GM10847 (cell line): ENCODE data around the gene ALOXE3.

ENCODE experiments used
- POLR2A ChIP-seq: IDR thresholded peaks from 2 replicates; pipeline ENCODE4 v1.6.1; 2011; ENCODE audit not compliant: insufficient read length; ENCODE audit errors: extremely low read depth

ALOXE3 gene

DNA sequence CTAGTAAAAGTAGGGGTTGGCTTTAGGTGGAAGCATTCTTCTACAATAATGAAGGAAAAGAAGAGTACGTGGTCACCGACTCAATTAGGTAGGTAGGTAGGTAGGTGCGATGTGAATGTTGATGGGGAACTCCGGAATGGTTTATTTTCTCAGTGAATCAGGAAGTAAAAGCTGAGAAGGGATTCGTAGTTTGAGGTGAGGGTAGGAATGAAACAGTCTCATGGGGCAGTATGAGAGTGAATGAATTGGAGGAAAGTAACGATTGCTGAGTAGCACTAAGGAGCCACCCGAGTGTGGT is 20.0 kb upstream of the ALOXE3 start:
- TF ChIP-seq POLR2A = no peak

- TF ChIP-seq POLR2A = no peak
Measured at GRCh38 chr17:8137645-8138373, 19.5 kb upstream of the ALOXE3 start.

DNA sequence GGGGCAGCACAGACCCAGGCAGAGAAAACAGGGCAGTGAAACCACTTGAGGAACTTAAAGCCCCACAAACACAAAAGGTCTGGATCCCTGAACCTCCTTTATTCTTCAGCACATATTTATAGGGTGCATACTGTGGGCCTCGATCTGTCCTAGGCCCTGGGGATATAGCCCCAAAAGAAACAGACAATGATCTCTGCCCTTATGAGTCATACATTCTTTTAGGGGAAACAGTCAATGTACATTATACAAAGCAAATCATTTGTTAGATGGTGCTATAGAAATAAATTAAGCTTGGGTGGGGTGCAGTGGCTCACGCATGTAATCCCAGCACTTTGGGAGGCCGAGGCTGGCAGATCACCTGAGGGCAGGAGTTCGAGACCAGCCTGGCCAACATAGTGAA is 15.6 kb upstream of the ALOXE3 start:
- no peak for TF ChIP-seq POLR2A

DNA sequence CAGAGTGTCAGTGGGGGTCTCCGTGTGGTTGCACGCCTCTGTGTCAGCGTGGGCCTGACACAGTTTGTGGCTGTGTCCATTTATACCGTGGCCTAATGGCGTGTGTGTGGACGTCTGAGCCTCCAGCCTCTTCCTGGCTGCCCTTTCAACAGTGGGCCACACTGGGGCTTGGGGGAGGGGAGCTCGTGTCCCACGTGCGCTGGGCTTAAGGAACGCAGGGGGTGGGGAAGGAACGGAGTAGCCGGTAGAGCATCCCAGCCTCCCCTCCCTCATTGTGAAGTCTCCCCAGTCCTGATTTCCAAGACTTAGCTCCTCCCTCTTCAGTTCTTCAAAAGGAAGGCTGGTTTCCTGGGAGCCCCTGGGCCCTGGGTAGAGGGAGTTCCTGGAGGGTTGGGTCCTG is 15.1 kb upstream of the ALOXE3 start:
- TF ChIP-seq POLR2A = no peak

DNA sequence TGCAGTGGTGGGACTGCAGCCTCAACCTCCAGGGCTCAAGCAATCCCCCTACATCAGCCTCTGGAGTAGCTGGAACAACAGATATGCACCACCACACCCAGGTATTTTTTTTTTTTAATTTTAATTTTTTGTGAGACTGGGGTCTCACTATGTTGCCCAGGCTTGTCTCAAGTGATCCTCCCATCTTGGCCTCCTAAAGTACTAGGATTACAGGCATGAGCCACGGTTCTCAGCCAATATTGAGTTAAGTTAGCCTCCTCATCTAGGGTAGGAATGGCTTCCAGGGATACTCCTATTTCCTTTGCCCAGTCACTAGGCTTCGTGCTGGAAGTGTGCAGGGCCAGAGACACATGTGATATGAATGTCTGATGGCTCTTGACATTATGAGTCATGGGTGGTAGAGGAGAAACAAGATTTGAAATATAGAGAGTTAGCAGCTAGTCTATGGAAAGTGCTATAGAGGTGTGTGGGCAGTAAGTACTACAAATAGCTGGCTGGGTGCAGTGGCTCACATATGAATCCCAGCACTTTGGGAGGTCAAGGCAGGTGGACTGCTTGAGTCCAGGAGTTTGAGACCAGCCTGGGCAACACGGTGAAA is 13.6 kb upstream of the ALOXE3 start:
- no peak for TF ChIP-seq POLR2A

DNA sequence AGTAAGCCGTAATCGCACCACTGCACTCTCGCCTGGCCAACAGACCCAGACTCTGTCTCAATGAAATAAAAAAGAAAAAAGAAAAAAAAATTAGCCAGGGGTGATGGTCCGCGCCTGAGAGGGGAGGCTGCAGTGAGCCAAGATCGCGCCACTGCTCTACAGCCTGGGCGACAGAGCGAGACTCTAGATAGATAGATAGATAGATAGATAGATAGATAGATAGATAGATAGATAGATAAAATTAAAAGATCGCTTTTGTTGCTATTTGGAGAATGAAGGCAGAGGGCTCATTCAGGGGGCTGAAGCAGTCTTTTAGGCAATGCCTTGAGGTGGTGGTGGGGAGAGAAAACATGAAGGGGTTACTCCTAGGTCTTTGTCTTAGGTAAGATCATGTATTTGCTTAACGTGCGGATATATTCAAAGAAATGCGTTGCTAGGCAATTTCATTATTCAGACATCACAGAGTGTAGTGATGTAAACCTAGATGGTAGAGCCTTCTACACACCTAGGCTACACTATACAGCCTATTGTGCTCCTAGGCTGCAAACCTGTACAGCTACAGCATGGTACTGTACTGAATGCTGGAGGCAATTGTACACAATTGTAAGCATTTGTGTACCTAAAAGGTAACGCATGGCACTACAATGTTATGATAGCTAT is 9.9 kb upstream of the ALOXE3 start:
- TF ChIP-seq POLR2A = no peak

GRCh38 chr17:8126491-8127066 is 8.3 kb upstream of the ALOXE3 start:
- peak; percentile 18 for TF ChIP-seq POLR2A

GRCh38 chr17:8125947-8126490 is 7.7 kb upstream of the ALOXE3 start:
- no peak for TF ChIP-seq POLR2A

DNA sequence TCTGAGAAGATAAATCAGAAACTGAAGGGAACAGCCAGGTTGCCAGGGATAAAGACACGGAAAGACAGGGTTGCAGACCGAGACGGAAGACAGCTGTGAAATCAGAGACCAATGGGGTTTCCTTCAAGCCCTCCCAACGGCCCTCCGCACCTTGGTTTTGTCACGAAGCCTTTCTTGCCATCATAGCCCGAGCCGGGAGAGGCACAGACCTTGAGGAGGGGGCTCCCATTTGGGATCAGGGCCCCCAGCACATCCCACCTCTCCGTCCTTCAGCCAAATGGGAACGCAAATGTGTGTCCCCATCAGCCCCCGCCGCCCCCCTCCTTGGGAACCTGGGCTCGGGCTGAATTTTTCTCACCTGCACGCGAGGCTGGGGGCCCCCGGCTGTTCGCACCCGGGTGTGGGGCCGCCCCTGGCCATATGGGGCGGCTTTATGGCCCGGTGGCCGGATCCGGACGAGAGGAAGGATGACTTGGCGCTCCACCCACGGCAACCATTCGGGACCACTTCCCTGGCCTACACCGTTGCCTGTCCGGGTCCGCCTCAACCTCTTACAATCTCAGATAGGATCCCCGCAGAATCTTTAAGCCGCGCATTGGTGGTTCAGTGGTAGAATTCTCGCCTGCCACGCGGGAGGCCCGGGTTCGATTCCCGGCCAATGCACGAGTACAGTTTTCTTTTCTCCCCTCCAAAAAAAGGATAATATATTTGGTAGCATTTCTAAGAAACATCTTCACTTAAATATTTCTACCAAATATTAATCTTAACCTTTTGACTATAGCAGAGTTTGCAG is 7.0 kb upstream of the ALOXE3 start:
- no peak for TF ChIP-seq POLR2A

DNA sequence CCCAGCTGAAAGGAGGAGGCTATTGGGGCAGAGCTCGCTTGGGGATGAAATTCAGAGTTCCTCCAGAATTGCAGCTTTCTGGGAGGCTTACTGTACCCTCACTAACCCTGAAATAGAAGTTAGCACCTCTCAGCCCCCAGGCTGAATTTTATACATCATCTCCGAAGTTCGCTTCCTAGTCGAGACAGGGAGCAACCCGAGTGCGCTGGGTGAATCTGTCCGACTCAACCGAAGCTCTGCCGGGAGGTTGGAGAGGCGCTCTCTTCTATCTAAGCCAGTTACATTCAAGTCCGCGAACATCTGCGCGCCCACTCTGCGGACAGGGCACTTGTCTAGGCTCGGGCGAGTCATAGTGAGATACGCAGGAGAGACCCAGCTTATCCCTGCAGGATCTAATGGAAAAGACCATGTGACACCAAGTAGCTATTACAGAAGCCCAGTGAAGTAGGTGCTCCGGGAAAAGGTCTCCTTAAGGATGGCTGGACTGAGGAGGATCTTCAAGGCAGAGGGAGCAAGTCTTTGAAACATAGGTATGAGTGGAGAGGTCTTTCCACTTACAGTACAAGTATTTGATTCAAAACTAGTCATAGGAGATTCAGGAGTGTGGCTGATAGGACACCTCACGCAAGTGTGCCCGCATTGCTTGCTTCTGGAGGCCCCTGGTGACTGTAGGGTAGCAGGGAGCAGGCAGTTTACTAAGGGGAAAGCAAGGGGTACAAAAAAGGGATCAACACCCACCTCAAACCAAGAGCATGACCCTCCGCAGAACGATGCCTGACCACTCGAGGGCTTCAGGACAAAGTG is 6.2 kb upstream of the ALOXE3 start:
- no peak for TF ChIP-seq POLR2A

DNA sequence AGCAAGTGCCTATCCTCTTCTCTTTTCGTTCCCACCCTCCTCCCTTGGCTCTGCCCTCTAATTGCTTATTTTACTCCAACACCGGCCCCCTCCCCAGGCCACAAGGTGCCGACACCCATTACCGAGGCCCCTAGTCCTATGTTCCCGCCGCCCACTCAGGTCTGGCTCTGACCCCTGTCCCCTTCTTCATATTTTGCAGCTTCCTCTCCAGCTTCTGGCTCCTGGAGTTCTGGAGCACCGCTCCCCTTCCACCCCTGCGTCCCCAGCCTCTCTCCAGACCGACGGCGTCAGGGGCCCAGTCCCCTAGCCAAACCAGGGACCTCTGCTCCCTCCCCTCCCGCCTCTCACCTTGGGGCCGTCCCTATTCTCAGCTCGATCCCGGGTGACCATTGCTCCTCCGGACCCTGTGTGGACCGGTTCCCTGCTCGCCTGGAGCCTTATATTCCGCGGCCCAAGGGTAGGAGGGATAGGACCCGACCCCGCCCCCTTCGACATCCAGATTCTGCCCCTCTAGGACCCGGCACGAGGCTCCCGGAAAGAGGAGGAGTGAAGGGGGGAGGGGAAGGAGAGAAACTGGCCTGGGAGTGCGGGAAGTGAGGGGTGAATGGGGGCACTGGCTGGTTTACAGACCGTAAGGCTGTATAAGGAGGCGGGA is 5.5 kb upstream of the ALOXE3 start, which contains the start of gene HES7:
HES7 (minus strand) TSS at position 412 of the 655 bp plus-strand sequence; CDS start at position 390, 22 bp downstream.
- no peak for TF ChIP-seq POLR2A

DNA sequence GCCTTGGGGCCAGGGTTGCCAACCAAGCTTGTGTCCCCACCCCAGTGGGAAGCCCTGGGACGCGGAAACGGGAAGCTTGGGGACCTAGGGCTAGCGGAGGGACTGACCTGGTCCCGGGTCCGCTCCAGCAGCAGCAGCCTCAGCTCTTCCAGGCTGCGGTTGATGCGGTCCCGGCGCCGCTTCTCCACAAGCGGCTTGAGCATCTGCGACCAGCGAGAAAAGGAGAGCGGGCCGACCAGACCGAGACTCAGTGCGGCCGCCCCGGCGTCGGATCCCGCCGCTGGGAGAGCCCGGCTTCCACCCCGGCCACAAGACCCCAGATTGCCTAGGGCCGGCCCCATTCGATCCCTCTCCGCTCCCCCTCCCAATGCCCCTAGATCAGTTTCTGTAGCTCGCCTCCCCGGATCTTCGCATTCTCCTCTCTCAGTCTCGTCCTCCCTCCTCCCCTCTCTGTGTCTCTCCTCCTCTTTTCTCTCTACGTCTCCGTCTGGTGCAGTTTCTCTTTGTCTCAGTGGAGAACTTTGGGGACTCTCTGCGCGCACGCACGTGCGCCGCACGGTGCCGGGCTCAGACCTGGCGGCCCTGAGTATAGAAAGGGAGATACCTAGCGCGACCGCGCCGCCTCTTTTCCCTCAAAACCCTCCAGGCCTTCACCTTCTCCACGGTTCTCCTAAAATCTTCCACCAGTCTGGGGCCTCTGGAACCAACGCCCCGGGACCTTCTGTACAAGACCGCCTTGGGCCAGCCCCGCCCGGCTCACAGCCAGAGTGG is 4.8 kb upstream of the ALOXE3 start:
- TF ChIP-seq POLR2A = no peak

DNA sequence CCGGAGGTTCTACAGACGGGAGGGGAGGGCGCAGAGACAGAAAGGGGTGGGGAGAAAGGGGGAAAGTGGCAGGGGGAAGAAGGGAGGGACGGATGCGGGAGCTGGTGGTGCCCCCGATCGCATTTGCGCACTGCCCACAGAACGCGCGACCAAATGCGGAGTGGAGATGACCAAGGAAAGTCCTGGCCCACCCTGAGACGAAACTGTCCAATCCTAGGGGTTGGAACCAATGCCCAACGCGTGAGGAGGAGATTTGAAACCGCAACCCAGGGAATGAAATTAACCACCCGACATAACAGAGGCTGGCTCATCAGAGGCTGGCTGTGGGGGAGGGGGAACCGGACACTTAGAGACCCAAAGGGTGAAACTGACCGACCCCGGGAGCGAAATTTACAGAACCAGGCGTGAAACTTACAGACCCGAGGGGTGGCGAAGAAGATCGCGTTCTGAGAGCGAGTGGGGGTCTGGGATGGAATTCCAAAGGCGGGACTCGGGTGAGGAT is 4.2 kb upstream of the ALOXE3 start:
- TF ChIP-seq POLR2A = no peak
